HG02642 (cell line): ENCODE results near the gene LEFTY2.
"Not testable (repeated sequence)": the region's sequence is repeated elsewhere in the genome, so short reads cannot be mapped to it uniquely, and the experiment has no call there.

Experiments used
- ATAC-seq: cut with Tn5 transposase; IDR thresholded peaks from one replicate; pipeline ENCODE4 v1.9.1; 2021; ENCODE audit warnings: mild to moderate bottlenecking; ENCODE audit not compliant: unreplicated experiment, poor library complexity

Gene LEFTY2

DNA sequence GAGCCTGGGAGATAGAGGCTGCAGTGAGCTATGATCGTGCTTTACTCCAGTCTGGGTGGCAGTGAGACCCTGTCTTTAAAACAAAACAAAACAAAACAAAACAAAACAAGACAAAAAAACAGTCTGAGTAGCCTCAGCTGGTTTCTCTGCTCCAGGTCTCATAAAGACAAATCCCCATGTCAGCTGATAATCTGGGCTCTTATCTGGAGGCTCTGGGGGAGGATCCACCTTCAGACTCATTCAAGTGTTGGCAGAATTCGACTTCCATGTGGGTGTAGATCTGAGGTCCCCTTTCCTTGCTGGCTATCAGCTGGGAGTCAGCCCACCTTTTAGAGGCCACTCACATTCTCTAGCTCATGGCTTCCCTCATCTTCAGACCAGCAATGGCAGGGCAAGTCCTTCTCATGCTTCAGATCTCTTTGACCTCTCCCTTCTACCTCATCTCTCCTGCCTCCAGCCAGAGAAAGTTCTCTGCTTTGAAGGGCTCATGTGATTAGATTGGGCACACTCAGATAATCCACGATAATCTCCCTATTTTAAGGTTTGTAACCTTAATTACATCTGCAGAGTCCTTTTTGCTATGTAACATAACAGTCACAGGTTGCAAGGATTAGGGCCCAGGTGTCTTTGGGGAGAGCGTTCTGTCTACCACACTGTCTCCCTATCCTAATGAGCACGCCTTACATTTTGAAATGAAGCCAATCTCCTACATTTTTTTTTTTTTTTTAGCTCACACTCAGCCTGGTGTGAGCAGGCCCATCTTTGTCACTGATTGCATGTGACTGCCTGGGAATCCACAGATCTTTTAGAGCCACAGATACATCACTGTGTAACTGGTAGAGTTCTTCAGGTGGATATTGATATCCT, 9.5 kb downstream of the LEFTY2 start:
- ATAC-seq, result no peak

DNA sequence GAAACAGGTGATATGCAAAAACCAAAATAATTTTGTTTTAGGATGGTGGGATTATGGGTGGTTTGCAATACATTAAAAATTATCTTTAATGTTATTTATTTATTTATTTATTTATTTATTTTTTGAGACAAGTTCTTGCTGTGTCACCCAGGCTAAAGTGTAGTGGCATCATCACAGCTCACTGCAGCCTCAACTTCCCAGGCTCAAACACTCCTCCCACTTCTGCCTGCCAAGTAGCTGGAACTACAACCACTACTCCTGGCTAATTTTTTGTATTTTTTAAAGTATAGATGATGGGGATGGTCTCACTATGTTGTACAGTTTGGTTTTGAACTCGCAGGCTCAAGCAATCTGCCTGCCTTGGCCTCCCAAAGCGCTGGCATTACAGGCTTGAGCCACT, 10.5 kb downstream of the LEFTY2 start:
- ATAC-seq, result no peak

DNA sequence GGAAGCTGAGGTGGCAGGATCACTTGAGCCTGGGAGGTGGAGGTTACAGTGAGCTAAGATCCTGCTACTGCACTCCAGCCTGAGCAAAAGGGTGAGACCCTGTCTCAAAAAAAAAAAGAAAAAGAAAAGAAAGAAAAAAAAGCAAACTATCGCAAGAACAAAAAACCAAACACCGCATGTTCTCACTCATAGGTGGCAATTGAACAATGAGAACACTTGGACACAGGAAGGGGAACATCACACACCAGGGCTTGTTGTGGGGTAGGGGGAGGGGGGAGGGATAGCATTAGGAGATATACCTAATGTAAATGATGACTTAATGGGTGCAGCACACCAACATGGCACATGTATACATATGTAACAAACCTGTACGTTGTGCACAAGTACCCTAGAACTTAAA, 11.6 kb downstream of the LEFTY2 start:
- ATAC-seq, result not testable (repeated sequence)

DNA sequence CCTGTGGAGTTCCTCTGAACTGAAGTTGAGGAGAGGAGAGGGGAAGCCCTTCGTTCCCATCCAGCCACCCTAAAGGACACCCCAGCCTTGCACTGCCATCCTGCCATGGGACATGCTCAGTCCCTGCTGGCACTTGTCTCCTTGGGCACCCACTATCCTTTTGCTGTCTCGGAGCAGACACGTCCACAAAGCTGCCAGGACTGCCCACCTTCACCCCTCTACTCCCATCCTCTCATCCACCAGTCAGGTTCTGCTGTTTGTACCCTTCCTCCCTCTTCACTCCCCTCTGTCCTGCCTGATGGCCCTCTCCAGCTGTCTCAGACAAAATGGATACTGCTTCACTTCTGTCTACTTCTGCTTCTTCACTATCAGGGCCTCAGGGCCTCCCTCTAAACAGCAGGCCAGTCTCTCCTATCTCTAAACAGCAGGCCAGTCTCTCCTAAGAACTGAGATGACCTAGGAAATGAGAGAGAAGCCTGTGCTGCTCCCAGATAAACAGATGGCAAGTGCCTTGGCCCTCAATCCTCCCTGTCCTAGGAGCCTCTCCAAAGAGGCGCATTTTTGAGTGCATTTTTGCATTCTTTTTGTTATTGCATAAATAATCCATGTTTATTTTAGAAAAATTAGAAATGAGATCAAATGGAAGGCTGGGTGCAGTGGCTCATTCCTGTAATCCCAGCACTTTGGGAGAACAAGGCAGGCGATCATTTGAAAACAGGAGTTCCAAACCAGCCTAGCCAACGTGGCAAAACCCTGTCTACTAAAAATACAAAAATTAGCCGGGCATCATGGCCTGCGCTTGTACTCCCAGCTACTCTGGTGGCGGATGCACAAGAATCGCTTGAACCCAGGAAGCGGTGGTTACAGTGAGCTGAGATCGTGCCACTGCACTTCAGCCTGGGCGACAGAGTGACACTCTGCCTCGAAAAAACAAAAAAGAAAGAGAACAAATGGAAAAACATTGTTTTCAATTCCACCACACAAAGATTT, 12.5 kb downstream of the LEFTY2 start:
- no peak for ATAC-seq

DNA sequence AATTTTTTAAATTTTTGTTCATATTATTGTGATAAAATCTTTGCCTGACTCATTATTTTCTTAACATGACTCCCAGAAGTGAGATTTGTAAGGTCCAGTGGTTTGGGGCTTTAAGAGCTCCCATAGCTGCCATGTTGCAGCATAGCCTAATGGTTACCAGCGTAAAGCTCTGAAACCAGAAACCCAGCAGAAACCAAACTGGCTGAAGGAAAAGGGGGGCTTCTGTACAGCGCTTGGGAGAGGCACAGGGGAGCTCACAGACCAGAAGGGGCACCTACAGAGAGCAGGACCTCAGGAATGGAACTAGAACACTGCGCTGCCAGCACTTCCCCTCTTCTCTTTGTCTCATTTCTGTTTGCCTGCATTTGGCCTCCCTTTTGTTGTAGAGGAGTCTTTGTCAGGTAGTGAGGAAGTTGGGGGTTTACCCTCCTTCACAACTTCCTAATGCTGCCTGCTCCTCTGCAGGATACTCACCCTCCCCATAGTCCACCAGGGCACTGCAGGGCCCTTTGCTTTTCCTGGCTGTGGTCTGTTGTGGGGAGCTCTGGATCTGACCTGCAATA, 14.4 kb downstream of the LEFTY2 start:
- ATAC-seq, result no peak

DNA sequence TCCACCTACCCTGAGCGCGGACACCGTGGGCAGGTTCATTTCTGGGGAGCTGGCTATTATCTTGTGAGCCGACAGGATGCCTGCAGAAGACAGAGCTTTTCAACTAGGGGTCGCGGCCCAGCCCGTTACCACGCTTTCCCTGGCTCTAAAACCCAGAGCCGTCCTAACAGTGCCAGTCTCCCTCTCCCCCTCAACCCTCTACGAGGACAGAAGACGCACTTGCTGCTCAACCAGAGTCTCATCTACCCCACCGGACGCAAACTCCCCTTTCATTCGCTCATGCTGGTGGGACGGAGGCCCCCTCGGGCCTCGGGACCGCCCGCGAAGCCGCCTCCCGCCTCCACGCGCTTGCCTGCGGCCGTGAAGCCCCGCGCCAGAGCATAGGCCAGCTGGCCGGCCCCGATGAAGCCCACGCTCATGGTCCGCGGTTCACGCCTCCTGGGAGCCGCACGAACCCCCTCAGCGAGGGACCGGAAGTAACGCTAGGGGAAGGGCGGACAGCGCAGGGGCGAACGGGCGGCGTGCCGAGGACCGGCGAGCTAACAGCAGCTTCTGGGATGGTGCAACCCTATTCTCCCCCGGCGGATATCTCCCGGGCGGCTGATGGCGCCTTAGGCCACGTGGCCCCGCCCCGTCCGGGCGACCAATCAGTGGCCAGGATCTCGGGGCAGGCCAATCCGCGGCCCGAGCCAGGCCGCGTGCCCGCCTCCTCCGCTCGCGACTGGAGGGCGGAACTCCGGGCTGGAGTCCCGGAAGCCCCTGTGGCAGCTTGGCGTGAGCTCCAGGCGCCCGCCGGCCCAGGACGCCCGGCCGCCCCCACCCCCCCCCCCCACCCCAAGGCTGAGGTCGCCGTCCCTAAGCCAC, 17.1 kb downstream of the LEFTY2 start, which contains the start of gene PYCR2:
Gene PYCR2, minus strand, starts transcription at position 559 of the 864 bp plus-strand sequence. Its CDS starts 140 bp downstream, at position 419.
- peak; percentile 97 for ATAC-seq

DNA sequence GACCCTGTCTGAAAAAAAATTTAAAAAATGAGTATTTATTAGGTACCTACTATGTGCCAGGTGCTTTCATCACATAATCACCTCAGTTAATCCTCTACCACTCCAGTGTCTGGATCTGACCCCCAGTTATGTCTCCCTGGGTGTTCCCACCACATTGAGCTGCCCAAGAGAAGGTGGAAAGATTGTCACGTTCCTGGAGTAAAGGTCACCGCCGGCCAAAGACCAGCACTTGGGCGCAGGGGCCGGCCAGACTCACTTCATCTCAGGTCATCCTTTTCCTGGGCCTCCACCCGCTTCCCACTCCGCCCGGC, 17.7 kb downstream of the LEFTY2 start:
- ATAC-seq, result no peak

DNA sequence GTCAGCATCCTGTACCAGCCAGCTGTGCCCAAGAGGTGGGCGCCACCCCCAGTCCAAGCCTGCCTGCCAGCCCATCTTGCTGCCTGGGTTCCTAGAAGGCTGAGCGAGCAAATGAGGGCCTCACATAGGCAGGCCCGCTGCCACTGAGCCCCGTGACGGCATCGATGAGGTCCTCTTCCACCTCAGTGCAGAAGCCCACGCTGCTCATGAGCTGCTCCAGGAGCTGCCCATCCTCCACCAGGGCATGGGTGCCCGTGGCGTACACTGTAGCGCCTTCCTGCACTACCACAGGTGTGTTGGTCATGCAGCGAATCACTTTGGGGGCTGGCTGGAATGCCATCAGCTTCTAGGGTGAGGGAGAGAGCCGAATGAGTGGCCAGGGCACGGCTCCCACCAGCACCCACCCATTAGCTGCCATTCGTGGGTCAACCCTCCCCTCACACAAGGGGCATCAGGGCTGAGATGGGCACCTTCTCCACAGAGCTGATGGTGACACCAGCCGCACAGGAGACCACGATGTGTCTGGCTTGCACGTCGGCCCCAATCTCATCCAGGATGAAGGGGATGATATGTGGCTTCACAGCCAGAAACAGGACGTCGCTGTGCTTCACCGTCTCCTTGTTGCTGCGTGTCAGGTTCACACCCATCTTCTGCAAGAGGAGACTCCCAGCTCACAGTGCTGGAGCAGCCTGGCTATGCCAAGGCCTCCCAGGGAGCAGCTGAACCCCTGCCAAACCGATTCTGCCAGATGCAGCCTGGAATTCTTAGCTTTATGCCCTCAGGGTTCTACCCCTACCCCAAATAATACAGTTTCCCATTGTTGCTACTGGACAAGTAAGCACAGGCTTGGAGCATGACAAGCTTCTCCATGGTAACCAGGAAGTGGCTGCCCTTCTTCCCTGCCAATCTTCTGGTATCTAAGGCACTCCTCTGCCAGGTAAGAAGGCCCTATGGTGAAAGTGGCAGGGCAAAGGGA, 19.0 kb downstream of the LEFTY2 start:
- ATAC-seq, result no peak

DNA sequence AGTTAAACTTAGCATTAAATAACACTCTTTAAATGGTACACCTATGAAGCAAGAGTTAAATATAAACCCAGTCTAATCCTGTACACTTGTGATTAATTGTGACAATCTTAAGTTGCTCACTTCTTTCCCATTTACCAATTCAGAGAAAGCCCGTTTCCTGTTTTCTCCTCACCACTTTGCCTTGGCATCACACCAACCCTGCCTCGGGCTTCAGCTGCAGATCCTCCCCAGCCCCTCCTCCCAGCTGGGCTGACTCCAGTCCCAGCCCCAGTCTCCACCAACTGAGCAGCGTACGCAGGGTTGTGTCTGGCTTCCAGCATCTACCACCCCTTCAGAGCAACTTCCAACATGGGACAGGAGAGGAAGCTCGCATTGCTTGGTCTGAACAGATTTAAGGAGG, 21.1 kb downstream of the LEFTY2 start:
- ATAC-seq, result no peak

DNA sequence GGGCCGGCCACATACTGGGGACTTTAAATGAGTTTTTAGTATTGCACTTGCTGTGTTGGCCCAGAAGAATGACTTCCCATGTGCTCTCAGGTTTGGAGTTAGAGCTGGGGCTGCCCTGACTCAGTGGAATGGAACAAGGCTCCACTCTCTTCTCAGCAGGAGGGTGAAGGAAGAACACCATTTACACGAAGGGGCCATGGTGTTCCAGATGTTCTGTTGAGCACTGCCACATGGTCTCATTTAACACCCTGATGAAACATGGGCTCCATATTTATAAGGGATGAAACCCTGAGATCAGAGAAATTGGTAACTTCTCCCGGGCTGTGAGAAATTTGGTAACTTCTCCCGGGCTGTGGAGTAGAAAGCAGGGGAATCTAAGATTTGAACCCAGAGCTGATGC, 22.7 kb downstream of the LEFTY2 start:
- no peak for ATAC-seq

DNA sequence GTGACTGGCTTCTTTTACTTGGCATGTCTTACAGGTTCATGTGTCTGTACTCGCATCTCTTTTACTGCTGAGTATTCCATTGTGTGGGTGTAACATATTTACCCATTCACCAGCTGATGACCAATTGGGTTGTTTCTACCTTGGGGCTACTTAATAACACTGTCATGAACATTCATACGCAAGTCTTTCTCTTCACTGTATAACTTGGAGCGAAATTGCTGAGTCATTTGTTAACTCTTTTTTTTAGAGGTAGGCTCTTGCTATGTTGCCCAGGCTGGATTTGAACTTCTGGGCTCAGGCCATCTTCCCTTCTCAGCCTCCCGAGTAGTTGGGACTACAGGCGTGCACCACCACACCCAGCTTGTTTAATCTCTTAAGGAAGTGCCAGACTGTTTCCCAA, 23.5 kb downstream of the LEFTY2 start:
- ATAC-seq, result no peak

DNA sequence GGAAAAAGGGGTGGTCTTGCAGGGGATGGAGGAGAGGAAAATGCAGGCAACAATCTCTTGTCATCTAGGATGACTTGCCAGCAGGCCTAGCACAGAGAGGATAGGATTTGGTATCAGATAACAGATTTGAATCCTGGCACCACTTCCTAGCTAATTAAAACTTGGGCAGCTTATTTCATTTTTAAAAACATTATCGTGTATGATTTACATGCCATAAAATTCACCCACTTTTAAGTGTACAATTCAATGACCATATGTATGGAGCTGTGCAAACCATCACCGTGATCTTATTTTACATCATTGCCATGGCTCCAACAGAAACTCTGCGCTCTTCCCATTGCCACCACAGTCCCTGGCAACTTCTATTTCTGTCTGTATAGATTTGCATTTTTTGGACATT, 23.9 kb downstream of the LEFTY2 start:
- ATAC-seq, result no peak

DNA sequence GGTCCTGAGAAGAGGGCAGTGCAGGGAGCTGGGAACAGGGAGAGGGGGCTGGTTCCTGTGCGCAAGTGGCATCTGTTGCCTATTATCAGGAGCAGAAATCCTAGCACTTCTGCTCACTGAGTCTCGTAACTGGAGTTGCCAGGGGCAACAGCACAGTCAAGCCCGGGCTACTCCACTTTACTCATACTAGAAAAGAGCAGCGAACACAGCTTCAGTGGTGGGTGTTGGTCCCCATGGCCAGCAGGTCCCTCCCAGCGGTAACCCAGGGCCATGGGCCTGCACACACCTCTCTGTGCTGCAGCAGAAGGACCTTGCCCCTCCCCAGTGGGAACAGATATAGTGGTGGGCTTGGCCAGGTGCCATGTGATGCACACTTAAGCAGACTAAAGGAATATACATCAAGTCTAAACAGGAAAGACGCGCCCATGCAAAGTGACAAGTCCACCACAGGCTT, 25.5 kb downstream of the LEFTY2 start:
- ATAC-seq, result no peak

DNA sequence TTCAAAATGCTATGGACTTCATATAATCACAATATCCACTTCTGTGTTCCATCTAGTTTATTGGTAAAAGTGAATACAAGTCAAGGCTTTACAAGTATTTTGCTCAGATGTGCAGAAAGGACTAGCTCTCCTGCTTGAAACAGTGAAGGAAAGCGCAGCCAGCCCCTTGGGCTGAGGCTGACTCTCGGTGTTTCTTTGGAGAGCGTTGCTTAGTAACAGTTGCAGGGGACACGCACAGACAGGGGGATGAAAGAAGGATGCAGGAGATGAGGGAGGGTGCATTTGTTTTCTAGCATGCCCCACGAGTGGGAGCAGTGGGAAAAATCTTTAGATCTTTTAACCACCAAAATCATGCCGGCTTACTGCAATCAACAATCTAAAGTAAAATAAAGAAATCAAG, 26.1 kb downstream of the LEFTY2 start:
- ATAC-seq, result no peak

DNA sequence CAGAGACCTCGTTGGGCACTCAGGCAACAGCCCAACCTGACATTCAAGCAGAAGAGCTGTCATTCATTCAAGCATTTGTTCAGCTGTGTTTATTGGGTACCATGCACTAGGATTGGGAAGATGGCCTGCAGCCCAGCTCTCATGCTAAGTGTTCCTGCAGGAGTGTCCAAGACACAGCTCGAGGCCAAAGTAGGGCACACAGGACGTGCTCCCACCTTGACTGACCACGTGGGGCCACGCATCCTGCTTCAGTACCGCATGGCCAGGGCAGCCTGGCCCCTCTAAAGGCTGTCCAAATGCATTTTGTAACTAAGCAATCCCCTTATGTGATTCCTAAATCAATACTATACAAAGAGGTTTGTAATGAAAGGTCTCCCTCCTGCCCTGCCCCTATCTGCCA, 26.6 kb downstream of the LEFTY2 start:
- ATAC-seq, result no peak

DNA sequence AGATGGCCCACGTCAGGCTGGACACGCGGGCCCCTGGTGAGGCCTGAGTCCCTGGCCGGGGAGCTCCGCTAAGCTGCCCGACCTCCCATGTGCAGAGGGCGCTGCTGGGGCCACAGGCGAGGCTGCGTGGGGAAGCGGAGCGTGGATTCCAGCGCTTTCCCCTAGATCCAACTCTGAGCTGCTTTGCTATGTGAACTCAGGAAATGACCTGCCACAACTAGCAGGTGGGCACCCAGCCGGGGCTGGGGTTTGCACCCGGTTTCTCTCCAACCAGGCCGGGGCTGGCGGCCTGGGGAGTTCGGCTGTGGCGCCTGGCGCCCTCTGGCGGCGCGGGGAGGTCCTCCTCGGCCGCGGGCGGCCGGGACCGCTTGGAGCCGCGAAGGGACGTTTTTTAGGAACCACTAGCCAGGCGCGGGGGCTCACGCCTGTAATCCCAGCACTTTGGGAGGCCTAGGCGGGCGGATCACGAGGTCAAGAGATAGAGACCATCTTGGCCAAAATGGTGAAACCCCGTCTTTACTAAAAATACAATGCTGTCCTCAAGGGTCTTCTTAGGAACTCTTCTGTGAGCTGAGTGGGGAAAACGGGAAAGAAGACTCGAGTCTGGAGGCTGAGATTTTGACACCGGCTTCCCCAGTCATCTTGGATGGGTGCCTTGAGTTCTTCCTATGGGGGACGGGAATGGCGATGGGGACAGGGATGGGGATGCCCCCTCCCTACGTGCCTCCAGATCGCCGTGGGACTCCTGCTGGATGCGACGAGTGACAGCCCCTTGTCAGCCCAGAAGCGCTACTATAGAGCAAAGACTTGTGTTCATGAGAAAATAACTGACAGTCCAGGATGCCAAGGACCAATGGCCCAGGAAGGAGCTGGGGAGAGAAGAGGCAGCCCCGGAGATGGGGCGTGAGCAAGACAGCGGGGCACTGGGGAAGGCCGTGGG, 29.6 kb downstream of the LEFTY2 start:
- peak; percentile 85 for ATAC-seq

DNA sequence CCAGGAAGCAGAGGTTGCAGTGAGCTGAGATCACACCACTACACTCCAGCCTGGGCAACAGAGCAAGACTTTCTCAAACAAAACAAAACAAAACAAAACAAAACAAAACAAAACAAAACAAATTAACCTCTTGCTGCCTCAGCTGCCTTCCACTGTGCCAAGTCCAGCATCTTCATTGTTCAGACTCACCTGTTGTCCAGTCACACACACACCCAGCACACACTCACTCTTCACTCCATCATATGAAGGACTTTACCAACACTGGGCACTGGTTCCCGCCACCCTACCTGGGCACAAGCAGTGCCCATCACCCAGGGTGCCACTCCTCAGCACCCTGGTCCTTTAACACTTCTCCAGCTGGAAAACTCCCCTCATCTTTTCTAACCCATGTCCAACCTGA, 31.5 kb downstream of the LEFTY2 start:
- ATAC-seq, result no peak

DNA sequence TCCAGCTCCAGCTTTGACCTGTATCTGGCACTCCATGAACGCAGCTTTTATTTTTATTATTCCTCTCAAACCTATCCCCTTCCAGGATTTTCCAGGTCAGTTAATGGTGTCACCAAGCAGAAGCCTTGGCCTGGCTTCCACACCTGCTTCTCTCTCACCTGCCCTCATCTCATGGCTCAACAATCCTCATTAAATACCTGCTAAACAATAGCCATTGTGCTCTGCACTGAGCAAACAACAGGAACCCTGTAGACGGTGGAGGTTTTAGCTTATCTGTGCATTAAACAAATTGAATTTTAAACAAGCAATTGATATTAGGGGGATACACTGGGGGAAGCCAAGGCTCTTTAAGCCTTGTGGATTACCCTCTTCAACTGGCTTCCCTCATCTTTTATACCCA, 32.2 kb downstream of the LEFTY2 start:
- no peak for ATAC-seq
